ENCODE results near the gene HOXA5.

HOXA5 gene

DNA sequence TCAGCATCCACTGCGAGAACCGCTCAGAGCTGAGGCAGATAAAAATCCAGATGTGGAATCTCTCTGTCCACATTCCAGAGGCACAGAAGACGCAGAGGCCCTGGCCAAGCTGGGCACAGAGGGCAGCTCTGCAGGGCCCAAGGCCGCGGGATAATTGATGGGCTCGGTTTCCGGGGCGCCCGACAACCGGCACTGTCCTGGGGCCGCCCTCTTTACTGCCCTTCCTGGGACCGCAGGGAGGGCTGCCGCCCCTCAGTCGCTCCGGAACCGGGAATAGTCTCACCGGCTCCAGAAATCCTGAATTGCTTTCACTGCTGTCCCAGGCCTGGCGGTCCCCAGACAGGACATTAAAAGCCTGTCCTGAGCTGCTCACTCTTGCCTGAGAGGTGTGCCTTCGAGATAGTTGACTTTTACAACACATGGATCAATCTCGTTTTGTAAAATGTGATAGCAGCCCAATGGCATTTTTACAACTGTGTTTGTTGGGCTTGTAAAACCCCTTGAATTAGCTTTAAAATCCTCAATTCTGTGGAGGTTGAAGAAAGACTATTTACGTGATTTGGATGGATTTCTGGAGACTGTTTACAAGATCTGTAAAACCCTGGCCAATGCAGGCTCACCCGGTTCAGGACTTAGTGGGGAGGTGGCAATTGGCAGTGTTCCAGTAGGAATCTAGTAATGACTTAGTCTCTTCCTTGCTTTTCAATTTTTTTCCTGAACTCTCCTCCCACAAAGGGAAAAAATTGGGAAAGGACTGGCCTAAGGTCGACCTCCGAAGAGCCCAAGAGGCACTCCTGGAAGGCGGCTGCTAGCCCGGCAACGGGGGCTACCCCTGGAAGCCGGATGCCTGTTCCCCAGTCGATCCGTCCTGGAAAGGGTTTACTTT is 5.5 kb upstream of the HOXA5 start:
- DNase-seq (ENCODE audit: low read depth in 2 of 2) = no peak

DNA sequence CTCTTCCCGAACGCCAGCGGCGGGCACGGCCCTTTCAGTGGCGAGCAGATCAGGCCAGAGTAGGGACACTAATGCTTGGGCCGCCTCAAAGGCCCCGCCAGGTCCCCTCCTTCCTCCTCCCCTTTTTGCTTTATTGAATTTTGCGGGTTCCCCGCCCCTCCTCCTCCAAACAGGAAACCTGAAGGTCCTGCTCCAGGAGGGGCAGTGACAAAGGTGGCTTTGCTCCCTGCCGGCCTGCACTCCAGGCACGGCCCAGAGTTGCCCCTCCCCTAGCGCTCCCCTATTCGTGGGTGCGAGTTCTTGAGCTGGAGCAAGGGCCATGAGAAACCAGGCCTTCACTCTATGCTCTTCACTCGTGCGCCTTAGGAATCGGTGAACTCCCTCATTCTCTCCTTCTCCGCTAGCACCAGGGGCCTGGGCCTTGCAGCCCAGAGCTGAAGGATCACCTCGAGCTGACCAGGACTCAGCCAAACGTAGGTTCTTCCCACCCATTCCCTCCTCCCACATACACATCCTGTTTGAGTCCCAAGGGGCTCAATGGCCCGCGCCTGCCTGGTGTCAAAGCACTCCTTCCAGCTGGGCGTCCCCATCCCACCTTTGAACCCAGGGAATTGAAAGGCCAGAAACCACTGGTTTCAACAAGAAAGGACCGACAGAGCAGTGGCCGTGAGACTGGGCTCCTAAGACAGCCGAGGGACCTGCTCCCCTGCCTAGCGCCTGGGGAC is 4.7 kb upstream of the HOXA5 start:
- no peak for DNase-seq (ENCODE audit: low read depth in 2 of 2)

DNA sequence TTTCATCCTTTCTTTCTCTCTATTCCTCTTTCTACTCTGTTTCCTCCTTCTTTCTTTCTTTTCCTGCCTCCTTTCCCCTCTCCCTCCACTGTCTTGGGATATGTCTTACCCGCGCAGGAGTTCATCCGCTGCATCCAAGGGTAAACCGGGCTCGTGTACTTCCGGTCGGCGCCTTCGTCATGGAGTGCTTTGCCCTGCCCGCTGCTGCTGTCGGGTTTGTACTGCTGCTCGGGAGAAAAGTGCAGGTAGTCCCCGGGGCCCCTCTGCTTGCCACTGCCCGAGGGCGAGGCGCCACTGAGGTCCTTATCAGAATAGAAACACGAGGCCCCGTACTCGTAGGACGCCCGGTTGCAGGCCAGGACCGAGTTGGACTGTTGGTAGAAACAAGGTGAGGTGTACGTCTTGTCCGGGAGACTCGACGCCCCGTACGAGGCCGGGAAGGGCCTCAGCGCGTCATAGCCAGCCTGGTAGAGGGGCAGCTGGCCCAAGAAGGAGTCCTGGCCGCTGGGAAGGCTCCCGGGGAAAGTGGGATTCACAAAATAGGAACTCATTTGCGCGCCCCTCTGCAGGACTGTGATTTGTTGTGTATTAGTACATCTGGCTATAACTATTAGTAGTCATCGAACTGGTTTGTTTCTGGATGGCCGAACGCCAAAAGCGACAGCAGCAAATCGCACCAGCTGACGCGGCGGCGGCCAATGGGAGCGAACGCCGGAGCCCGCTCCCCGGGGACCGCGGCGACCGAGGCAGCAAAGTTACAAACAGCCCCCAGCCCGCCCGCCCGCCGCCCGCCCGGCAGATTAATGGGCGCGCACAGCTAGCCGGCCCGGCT is 3.9 kb upstream of the HOXA5 start, which contains the start of gene HOXA6:
Gene HOXA6, minus strand, starts transcription at position 576 of the 832 bp plus-strand sequence. Its CDS starts 25 bp downstream, at position 551.
- no peak for DNase-seq (ENCODE audit: low read depth in 2 of 2)

DNA sequence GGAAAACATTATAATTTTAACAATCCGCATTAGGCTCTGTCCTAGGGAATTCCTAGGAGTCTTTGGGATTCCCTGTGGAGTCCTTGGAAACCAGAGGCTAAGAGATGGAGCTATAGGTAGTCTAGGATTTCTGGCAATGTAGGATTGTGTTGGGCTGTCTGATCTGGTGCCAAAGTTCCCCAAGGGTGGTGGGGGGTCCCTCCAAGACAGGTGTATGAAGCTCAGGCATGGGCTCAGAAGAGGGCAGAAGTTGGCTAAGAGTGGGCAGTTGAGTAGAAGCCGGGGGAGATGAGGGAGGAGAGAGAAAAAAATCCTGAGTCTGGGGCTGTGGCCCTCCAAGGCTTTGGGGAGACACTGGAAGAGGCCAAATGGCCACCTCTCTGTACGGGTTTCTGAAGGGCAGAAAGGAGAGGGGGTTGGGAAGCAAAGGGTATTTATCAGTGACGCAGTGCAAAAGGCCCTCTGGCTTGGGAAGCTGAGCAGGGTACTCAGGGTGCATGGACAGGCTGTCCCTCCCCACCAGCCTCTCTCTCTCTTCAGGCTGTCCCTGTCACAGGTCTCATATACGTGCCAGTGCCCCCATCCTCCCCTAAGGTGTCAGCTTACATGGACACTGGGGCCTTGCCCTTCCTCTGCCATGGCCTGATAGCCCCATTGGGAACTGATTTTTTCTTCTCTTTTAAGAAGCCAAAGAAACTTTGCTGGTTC is 3.2 kb upstream of the HOXA5 start:
- no peak for DNase-seq (ENCODE audit: low read depth in 2 of 2)

DNA sequence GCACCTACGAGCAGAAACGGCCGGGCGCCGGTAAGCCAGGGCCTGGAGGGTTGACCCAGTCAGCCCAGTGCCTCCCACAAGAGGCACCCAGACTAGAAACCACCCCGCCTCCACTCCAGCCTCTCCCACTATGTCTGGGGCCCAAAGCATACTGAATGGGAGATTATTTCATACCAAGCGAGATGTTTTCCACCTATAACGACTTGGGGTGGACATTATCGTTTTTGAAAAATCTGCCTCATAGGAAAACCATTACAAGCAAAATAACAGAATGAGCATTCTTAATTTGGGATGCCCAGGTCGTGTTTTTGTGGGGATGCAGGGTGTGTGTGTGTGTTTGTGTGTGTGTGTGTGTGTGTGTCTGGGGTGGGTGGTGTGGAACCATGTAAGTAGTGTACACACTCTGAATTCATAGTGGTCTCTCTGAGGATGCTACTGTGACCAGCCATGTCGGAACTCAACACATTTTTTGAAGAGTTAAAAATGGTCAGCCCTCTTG is 2.5 kb upstream of the HOXA5 start:
- DNase-seq (ENCODE audit: low read depth in 2 of 2) = no peak

DNA sequence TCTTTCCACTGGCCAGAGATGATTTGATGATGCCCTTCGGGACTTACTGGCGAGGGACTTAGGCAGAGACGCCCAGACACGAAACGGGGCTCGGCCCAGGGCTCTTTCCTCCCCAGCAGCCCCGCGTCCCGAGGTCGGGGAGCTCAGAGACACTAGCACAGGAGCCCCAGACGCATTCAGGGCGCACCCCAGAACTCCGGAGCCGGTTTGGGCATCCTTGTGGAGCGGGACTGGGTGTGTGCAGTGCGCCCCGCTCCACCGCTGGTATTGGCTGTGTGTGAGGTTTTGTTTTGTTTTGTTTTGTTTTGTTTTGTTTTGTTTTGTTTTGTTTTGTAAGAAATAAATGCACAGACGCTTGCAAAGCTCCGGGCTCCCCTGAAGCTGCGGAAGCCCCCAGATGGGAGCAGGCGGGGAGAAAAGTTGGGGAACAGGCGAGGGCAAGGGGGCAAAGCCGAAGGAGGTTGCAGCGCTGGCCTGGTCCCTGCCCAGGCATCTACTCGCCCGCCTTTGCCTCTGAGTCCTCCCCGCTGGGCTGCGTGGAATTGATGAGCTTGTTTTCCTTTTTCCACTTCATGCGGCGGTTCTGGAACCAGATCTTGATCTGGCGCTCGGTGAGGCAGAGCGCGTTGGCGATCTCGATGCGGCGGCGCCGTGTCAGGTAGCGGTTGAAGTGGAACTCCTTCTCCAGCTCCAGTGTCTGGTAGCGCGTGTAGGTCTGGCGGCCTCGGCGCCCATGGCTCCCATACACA is 1.9 kb upstream of the HOXA5 start:
- DNase-seq (ENCODE audit: low read depth in 2 of 2) = no peak

DNA sequence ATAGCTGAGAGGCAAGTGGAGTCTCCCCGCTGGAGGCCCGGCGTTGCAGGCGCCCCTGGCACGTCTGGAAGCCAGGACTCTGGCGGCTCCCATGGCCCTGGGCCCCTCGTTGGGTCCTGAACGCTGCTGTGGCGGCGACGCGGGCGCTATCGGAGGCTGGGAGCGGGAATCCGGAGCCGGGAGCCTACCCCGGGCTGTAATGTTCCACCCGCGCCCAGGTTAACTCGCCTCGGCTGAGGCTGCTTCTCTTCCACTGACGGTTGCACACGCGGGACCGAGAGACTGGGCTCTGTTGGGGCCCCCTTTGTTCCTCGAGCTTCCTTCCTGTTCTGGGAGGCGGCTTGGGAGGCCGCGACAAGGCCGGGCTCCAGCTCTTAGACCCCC is 1.3 kb upstream of the HOXA5 start:
- no peak for DNase-seq (ENCODE audit: low read depth in 2 of 2)

DNA sequence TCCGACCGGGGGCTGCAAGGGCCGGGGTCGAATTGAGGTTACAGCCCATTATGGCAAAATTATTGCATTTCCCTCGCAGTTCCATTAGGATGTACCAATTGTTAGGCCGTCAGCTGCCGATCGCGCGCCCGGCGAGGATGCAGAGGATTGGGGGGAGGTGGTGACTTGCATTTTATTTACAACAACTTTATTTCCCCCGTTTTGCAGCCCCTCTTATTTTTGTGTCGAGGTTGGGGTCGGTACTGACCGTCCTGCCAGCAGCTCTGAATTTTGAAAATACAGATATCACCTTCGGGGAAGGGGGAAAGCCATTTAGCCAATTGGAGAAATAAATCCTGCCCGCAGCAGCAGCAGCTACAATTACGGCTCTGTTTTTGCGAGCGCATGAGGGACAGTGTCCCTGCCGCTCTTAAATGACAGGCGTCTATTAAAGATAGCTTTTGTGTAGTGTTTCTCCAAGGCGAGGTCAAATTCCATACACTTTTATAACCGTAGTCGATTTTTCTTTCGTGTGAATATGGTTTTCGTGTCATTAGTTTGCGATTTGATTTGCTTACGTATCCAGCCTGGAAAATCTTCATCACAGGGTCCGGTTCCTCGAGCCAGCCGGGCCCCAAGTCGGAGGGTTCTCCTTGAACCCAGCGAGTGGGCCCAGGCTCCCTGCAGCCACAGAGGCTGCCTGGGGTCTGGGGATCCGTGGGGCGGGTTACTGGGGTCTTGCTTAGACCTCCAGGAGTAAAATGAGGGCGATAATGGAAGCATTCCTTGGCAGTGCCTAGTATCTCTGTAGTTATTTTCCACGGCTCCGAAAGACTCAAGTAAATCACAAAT is 684 bp upstream of the HOXA5 start:
- no peak for DNase-seq (ENCODE audit: low read depth in 2 of 2)

DNA sequence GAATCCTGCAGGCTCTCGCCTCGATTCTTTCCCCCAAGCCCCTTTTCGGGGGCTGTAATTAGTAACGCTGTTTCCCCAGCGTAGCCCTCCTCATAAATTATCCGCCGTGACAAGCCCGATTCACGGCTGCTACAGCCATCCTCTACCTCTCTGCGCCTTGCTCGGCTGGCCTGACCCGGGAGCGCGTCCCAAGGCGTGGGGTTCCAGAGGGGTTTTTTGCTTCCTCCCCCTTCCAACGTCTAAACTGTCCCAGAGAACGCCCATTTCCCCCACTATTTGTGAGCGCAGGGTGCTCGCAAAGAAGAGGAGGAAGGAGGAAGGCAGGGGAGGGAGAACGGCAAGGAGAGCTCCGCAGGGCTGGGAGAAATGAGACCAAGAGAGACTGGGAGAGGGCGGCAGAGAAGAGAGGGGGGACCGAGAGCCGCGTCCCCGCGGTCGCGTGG is 880 bp downstream of the HOXA5 start:
- no peak for DNase-seq (ENCODE audit: low read depth in 2 of 2)

- DNase-seq (ENCODE audit: low read depth in 2 of 2) = no peak
These were observed 1.4 kb downstream of the HOXA5 start for GRCh38 chr7:27141923-27142579.

DNA sequence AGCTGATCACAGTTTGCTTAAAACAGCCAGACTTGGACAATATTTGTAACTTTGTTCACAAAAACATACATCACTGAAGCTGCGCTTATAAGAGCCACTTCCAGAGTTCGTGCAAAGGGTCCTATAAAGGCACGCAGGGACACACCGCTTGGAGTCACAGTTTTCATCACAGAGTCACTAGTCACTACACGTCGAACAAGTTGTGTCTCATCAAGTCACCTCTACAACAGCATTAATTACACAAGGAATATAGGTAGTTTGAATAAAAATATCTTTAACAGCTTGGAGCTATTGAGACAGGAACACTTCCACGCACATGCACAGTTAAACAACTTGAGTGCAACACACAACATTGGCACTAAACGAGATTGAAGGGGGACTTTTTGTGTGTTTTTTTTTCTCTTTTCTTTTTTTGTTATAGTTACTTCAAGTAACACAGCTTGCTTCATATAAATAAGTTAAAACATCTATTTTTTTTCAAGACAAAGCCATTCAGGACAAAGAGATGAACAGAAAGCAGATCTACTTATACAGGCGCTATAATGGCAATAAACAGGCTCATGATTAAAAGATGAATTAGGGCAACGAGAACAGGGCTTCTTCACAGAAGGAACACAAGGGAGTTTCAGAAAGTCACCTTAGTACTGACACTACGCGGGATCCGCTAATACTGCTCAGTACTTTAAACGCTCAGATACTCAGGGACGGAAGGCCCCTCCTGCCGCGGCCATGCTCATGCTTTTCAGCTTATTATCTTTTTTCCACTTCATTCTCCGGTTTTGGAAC is 2.2 kb downstream of the HOXA5 start:
- DNase-seq (ENCODE audit: low read depth in 2 of 2) = no peak

DNA sequence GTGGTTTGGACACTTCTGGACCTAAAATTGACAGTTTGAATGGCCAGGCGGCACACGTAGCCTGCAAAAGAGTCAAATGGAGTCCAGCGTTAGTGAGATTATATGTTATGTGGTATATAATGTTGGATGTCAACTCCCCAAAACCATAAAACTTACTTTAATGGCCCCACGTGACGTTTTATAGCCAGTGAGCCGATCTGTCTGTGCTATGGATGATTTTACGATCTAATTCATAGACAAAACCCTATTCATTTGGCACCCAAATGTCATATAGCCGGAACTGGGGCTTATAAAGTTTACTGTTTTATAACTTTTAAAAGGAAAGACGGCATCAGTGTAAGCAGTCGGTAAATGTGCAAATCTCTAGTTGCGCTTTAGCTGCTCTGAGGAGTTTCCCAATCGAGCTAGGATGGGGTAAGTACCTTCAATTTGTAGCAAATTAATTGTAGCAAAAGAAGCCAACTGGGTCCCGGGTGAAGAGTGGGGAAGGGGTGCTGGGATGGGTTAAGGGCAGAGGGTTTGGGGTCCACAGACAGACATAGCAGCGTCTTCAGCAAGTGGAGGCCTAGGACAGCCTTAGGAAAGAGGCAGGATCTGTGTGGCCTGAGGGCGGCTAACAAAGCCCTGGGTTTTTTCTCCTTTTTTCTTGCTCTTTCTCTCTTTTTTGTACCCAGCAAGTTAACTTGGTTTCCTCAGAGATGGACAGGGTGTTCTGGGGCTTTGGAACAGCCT is 3.2 kb downstream of the HOXA5 start:
- no peak for DNase-seq (ENCODE audit: low read depth in 2 of 2)

DNA sequence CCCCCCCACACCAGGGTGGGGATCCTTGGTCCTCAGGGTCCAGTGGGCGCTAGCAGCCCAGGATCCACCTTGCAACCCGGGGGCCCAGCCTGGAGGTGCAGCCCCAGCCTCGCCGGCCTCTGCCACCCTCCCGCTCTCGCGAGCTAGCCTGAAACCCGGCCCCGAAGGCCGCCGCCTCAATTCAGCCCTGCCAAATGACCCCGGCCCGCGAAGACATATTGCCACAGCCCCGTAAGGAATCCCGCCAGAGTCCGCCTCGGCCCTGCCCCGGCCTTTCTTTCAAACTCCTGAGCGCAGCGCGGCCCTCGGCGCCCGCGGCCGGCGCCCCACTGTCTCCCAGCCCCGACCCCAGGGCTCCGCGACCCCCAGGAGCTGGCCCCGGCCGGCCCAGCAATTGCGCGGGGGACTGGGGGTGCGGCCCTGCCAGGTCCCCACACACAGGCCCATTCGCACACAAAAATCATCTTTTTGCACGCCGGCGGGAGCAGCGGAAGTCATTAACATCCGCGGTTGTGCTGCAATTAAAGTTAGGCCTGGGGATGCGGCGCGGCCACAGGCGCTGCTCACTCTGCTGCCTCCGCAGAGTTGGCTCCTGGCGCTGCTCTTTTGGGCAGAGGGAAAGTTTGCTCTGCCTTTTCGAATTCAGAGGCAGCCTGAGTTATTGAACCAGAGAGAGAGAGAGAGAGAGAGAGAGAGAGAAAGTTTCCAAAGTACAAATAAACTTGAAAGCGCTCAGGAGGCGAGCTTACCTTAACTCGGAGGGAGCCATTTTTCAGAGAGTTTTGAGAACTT is 4.0 kb downstream of the HOXA5 start:
- DNase-seq (ENCODE audit: low read depth in 2 of 2) = no peak

- DNase-seq (ENCODE audit: low read depth in 2 of 2) = no peak
These were observed 4.5 kb downstream of the HOXA5 start for GRCh38 chr7:27138985-27139333.

DNA sequence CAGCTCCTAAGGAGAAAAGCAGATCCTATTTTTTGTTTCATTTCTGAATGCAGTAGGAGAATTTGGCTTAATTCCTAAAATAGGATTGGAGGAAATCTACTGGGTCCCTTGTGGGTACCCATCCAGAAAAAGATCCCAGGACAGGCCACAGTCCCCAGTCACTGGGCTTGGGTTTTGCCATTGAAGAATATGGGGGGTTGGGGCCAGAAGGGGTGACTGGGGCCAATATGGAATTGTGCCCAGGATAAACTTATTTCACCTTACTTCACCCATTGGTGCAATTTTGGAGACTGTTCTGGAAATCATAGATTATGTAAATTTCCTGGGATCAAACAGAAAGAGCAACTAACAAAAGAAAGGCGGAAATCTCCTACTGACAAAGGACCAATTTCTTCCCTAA is 5.0 kb downstream of the HOXA5 start:
- DNase-seq (ENCODE audit: low read depth in 2 of 2) = no peak

- DNase-seq (ENCODE audit: low read depth in 2 of 2) = no peak
These were observed 5.7 kb downstream of the HOXA5 start for GRCh38 chr7:27137640-27138315.
